Esophagus muscularis mucosa (tissue), 4 donors: ENCODE results near the gene LARGE1.

Experiments used
- EP300 ChIP-seq: sonication (generic); formaldehyde crosslinking; IDR thresholded peaks from one replicate; pipeline ENCODE4 v1.6.1; 2017; ENCODE audit warnings: antibody characterized with exemption
- POLR2A ChIP-seq: fragments of 450-650 bp; IDR thresholded peaks from one replicate; pipeline ENCODE4 v1.6.1; 2017; ENCODE audit warnings: antibody characterized with exemption, moderate library complexity, mild to moderate bottlenecking, low read depth
- POLR2AphosphoS5 ChIP-seq, 2 donors: sonication (generic); formaldehyde crosslinking; IDR thresholded peaks; one replicate each; pipeline ENCODE4 v1.6.1; 2017; ENCODE audit warnings: antibody characterized with exemption in 2 of 2
- TF ChIP-seq, protein P1 (sequence below), 3 experiments: fragments of 200-600 bp in 2 of 3; fragments of 450-650 bp in 1 of 3; sonication (generic) in 2 of 3; IDR thresholded peaks; one replicate each; pipeline ENCODE4 v1.5.1; 2017 to 2019; ENCODE audit warnings: antibody characterized with exemption in 3 of 3, mild to moderate bottlenecking in 2 of 3, moderate library complexity in 1 of 3

DNA sequence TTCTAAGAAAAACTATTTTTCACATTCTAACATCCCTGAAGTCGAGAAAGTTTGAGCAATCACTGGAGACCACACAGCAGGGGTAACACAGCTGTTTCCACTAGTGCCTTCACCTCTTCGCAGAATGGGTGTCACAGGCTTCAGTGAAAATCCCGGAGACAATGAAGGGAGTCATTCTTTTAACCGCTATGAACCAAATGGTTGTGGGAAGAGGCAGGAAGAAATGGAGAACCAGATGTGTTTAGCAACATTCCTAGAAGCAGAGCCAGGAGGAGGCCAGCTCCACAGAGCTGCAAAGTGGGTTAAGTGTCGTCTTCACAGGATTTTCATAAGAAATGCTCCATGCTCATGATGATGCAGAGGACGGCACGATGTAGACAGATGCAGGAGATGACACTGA lies 221.1 kb downstream of the LARGE1 start:
- TF ChIP-seq, protein P1, sequence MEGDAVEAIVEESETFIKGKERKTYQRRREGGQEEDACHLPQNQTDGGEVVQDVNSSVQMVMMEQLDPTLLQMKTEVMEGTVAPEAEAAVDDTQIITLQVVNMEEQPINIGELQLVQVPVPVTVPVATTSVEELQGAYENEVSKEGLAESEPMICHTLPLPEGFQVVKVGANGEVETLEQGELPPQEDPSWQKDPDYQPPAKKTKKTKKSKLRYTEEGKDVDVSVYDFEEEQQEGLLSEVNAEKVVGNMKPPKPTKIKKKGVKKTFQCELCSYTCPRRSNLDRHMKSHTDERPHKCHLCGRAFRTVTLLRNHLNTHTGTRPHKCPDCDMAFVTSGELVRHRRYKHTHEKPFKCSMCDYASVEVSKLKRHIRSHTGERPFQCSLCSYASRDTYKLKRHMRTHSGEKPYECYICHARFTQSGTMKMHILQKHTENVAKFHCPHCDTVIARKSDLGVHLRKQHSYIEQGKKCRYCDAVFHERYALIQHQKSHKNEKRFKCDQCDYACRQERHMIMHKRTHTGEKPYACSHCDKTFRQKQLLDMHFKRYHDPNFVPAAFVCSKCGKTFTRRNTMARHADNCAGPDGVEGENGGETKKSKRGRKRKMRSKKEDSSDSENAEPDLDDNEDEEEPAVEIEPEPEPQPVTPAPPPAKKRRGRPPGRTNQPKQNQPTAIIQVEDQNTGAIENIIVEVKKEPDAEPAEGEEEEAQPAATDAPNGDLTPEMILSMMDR (IDR thresholded peaks at IDR 0.05): no peak
- TF ChIP-seq POLR2AphosphoS5 (IDR thresholded peaks at IDR 0.05) (no peak), EP300 (no peak), POLR2A (no peak)
